ENCODE results near the gene RABL6.
"Not testable (repeated sequence)": the region's sequence is repeated elsewhere in the genome, so short reads cannot be mapped to it uniquely, and the experiment has no call there.

Gene RABL6

GRCh38 chr9:136858844-136859757 lies 51.4 kb downstream of the RABL6 start:
- no peak for DNase-seq

DNA sequence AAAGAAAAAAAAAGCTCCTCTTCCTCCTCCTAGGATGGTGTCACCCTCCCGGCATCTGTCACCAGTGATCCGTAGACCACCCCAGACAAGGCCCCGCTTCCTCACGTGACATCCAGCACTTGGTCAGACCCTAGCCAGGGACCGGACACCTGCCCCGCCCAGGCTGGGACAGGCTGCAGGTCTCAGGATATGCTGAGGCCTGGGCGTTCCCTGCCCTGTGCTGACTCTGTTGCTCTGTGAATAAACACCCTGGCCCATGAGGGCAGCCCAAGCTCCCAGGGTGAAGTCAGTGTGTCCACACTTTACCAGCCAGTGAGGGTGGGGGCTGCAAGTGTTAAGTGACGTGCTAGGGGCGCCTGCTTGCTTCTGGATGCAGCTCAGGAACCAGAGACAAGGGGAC lies 52.8 kb downstream of the RABL6 start:
- no peak for DNase-seq

DNA sequence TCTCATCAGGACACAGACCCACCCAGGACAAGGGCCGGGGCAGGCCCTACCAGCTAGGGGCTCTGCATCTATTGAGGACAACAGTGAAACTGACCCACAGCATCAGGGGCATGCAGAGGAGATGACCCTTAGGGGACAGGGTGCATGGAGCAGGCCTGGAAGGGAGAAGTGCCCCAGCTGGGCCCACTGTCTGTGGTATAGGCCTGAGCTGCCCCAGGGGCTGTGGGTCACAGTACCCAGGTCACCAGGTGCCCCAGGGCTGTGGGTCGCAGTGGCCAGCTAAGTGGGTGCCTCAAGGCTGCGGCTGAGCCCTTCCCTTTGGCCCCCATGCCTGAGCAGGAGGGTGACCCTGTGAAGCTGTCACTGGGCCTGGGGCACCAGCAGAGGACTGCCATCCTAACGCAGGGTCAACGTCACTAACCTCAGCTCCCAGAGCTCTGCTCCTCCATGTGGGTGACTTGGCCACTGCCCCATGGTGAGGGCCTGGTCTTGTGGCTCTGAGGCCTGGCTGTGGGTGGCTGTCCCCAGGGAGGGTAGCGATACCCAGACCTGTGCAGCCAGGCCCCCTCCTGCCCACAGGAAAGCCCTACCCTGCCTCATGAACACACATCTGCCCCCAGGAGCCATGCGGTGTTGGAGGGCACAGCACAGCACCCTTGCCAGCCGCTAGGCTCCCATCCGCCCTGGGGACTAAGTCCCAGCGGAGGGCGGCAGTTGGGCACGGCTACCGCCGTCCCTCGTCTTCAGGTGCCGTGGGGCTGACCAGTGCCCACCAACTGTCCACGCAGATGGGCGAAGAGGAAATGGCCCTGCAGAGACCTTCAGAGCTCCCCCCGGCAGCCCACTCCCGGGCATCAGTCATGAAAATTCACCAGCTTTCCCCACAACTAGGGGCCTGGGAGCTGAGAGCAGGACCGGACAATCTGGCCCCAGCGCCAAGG lies 53.5 kb downstream of the RABL6 start:
- no peak for DNase-seq

- no peak for DNase-seq
Observed at GRCh38 chr9:136861874-136862457, 54.2 kb downstream of the RABL6 start.

- DNase-seq, result no peak
Observed at GRCh38 chr9:136862849-136863622, 55.3 kb downstream of the RABL6 start.

- no peak for DNase-seq
Observed at GRCh38 chr9:136863623-136864273, 56.0 kb downstream of the RABL6 start.

- DNase-seq, result no peak
Observed at GRCh38 chr9:136865041-136865767, 57.5 kb downstream of the RABL6 start.

DNA sequence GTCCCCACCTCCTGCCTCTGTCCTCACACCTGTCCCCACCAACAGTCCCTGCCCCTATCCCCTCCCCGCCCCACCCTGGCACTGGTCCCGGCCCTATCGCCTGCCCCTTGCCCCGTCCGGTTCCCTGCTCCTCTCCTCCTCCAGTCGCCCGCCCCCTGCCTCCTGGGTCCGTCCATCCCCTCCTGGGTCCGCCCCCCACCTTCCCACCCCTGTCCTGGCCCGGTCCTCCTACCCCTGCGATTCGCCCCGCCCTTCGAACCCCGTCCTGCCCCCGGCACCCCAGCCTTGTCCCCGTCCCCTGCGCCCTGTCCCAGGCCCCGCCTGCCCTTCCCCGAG lies 58.0 kb downstream of the RABL6 start:
- no peak for DNase-seq

GRCh38 chr9:136866898-136867421 lies 59.2 kb downstream of the RABL6 start:
- not testable (repeated sequence) for DNase-seq

DNA sequence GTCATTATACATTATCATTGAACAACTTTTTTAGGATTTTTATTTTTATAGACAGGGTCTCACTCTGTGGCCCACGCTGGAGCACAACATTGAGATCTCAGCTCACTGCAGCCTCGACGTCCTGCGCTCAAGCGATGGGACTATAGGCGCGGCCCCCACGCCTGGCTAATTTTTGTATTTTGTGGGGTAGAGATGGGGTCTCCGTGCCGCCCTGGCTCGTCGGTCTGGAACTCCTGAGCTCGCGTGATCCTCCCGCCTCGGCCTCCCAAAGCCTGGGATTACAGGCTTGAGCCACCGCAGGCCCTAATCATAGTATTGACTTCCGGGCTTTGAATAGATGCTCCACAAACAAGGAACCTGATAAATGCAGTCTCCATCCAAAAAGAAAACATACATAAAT lies 59.7 kb downstream of the RABL6 start:
- DNase-seq, result no peak

DNA sequence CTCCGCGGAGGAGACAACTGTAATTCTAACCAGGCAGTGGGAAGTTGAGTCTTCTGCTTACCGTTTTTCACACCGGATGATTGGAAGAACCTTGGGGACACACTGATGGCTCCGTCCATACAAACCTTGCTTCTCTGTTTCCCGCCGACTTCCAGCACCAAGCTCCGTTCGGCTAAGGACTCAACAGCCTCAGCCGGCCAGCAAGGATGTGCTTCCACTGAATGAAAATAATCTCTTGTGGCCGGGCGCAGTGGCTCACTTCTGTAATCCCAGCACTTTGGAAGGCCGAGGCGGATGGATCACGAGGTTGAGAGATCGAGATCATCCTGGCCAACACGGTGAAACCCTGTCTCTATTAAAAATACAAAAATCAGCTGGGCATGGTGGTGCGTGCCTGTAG lies 60.2 kb downstream of the RABL6 start:
- no peak for DNase-seq

- no peak for DNase-seq
Observed at GRCh38 chr9:136868644-136869043, 60.9 kb downstream of the RABL6 start.

- DNase-seq, result not testable (repeated sequence)
Observed at GRCh38 chr9:136869611-136870010, 61.9 kb downstream of the RABL6 start.

- no peak for DNase-seq
Observed at GRCh38 chr9:136875155-136875554, 67.4 kb downstream of the RABL6 start.

- no peak for DNase-seq
Observed at GRCh38 chr9:136876476-136876875, 68.7 kb downstream of the RABL6 start.

GRCh38 chr9:136880651-136881050 lies 72.9 kb downstream of the RABL6 start:
- DNase-seq, result no peak

- peak; percentile 21 for DNase-seq
Observed at GRCh38 chr9:136881691-136882108, 74.0 kb downstream of the RABL6 start.

DNA sequence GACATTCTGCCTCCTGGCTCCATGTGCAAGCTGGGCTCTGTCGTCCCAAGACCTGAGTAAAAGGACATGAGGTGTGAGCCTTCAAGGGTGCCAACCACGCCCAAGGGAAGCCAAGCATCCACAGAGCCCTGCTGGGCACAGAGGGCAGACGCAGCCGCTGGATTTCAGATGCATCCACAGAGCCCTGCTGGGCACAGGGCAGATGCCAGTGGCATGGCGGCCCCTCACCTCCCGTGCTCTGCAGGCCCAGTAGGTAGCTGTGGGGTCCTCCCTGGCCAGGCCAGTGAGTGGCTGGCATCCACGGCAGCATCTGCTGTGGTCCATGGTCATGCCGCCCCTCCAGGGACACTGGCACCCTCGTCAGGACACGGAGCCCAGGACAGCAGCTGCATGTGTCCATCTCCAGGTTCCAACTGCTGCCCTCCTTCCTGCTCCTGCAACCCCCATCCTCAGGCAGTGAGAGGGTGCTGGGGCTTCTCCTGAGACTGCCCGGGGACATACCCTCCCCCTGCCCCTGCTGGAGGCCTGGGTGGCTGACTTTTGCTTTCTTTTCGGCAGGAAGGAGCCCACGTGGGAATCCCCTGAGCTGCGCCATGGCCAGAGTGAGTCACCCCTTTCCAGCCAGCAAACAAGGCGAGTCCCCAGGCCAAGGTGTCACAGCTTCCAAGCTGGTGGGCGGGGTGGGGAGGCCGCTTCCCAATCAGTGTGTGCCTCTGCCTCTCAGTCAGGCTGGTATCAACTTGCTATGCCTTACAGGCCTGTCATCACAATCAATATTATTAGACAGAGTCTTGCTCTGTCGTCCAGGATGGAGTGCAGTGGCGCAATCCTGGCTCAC lies 74.6 kb downstream of the RABL6 start:
- DNase-seq, result peak; percentile 81

GRCh38 chr9:136882947-136883283 lies 75.2 kb downstream of the RABL6 start:
- DNase-seq, result not testable (repeated sequence)

DNA sequence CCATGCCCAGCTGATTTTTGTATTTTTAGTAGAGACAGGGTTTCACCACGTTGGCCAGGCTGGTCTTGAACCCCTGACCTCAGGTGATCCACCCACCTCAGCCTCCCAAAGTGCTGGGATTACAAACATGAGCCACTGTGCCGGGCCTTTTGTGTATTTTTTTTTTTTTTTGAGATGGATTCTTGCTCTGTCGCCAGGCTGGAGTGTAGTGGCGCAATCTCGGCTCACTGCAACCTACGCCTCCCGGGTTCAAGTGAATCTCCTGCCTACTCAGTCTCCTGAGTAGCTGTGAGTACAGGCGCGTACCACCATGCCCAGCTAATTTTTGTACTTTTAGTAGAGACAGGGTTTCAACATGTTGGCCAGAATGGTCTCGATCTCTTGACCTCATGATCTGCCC lies 75.9 kb downstream of the RABL6 start:
- DNase-seq, result not testable (repeated sequence)

Data from central memory CD4-positive, alpha-beta T cell (primary cell).